Peyer's patch (tissue), 4 donors: ENCODE data around the gene NRL.

Experiments
- CTCF ChIP-seq, 6 experiments: fragments of 450-650 bp in 4 of 6; fragments of 200-600 bp in 2 of 6; sonication (generic) in 1 of 6; IDR thresholded peaks; one replicate each; pipeline ENCODE4 v1.5.1; 2017 to 2019; ENCODE audit warnings: antibody characterized with exemption in 6 of 6, mild to moderate bottlenecking in 3 of 6, moderate library complexity in 1 of 6
- POLR2A ChIP-seq, 2 donors: fragments of 450-650 bp; IDR thresholded peaks; one replicate each; pipeline ENCODE4 v1.5.1; 2017; ENCODE audit warnings: antibody characterized with exemption in 2 of 2, mild to moderate bottlenecking in 2 of 2, moderate library complexity in 2 of 2

DNA sequence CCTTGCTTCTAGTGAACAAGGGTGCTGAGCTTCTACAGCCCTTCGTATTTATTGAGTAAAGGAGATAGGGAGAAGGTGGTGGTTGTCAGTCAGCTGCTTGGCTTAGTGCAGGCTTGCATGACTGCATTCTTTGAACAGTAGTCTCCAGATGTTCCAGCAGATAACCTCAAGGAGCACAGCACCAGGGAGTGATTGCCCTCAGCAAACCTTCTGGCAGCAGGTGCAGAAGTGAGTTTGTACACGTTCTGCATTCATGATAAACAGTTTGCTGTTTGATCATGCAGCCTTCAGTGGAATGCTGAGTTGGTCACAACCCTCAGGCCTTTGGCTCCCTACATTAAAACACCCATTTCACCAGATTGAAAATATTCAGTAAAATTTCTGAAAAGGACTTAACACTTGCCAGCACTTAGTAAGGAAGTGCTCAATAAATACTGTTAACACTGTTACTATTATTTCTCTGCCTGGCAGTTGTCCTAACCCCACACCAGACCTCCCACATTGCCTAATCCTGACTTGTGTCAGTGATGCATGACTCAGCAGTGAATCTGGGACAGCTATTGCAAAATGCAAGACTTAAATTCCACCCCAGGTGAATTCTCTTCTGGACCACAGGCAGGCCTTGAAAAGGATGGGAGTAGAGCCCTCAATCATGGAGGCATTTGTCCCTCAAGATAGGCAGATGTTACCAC, 81.9 kb downstream of the NRL start:
- TF ChIP-seq CTCF (IDR thresholded peaks at IDR 0.05) = no peak
- TF ChIP-seq POLR2A (IDR thresholded peaks at IDR 0.05) = no peak
